ENCODE results near the gene ZNF668. TPM values are rescaled to one million over a fixed set of nuclear protein-coding genes. Genes with fewer than 3 reads are reported as not detected.

The ZNF668 gene
- total and polyA plus RNA-seq, 2 of the 13 experiments (the other 11 are each of a cell fraction or from before 2014, with no cell fraction given): 3.8 to 9.8 TPM

DNA sequence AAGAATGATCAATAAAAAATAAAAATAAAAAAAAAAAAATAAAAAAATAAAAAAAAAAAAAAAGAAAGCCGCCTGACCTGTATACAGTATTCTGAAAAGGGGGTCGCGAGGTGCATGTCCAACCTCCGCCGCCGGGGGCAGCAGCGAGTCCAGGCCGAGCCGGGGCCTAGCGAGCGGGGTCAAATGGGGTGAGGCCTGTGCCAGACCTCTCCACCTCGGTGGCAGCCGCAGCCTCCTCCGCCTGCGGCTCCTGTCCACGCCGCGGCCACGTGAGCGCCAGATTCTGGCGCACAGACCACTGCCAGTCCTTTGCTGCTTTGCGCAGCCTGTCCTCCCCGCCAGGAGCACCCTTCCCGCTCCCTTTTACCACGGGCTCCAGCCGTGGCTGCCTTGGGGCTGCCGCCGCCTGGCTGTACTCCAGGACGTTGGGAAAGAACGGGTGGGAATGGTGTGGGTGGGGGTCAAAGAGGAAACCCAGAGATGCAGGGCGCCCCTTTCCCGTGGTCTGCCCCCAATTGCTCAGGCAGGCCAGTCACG is 31.7 kb upstream of the ZNF668 start (continued):
- TF ChIP-seq ZBTB8A (CRISPR knock-in tag; IDR thresholded peaks at IDR 0.05; ENCODE audit: borderline replicate concordance, low read depth): no peak
- peak; percentile 74; the same call in 1 of the 2 replicates for TF ChIP-seq ZNF256 (CRISPR knock-in tag; conservative IDR thresholded peaks at IDR 0.05)
- TF ChIP-seq ZNF501 (CRISPR knock-in tag; IDR thresholded peaks at IDR 0.05): peak; percentile 84
- TF ChIP-seq ZNF839 (CRISPR knock-in tag; IDR thresholded peaks at IDR 0.05; ENCODE audit: borderline replicate concordance): peak; percentile 89; the same call in 1 of the 2 replicates
- peak; percentile 97 for TF ChIP-seq ZSCAN12 (CRISPR knock-in tag; IDR thresholded peaks at IDR 0.05)
- TF ChIP-seq SRY (CRISPR knock-in tag; IDR thresholded peaks at IDR 0.05): peak; percentile 98
- TF ChIP-seq ZNF432 (CRISPR knock-in tag; IDR thresholded peaks at IDR 0.05; ENCODE audit: borderline replicate concordance): no peak
- TF ChIP-seq PAX8 (CRISPR knock-in tag; IDR thresholded peaks at IDR 0.05; ENCODE audit: borderline replicate concordance): peak; percentile 64; the same call in 1 of the 2 replicates
- no peak for TF ChIP-seq FOXP1 (IDR thresholded peaks at IDR 0.05)
- no peak; the same call in 1 of the 2 replicates for TF ChIP-seq FOXP1 (CRISPR knock-in tag; IDR thresholded peaks at IDR 0.05)
- peak; percentile 40; the same call in 1 of the 2 replicates for TF ChIP-seq ATAD3A (CRISPR knock-in tag; IDR thresholded peaks at IDR 0.05)
- TF ChIP-seq, protein P1, sequence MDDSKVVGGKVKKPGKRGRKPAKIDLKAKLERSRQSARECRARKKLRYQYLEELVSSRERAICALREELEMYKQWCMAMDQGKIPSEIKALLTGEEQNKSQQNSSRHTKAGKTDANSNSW (CRISPR knock-in tag; IDR thresholded peaks at IDR 0.05; ENCODE audit: borderline replicate concordance): peak; percentile 68; the same call in 1 of the 2 replicates
- TF ChIP-seq GABPA (IDR thresholded peaks at IDR 0.05; ENCODE audit: low read depth, low read length): no peak
- TF ChIP-seq GABPA (CRISPR knock-in tag; IDR thresholded peaks at IDR 0.05; ENCODE audit: low read depth): peak; percentile 63
- no peak for TF ChIP-seq ZNF550 (CRISPR knock-in tag; IDR thresholded peaks at IDR 0.05; ENCODE audit: borderline replicate concordance)
- TF ChIP-seq PCBP2 (optimal IDR thresholded peaks at IDR 0.05; ENCODE audit: low read depth, low read length, poor library complexity, severe bottlenecking): no peak
- TF ChIP-seq GABPB1 (CRISPR knock-in tag; IDR thresholded peaks at IDR 0.05): peak; percentile 89
- TF ChIP-seq TCF7L2 (IDR thresholded peaks at IDR 0.05; ENCODE audit: low read depth, low read length): no peak
- TF ChIP-seq, protein P2, sequence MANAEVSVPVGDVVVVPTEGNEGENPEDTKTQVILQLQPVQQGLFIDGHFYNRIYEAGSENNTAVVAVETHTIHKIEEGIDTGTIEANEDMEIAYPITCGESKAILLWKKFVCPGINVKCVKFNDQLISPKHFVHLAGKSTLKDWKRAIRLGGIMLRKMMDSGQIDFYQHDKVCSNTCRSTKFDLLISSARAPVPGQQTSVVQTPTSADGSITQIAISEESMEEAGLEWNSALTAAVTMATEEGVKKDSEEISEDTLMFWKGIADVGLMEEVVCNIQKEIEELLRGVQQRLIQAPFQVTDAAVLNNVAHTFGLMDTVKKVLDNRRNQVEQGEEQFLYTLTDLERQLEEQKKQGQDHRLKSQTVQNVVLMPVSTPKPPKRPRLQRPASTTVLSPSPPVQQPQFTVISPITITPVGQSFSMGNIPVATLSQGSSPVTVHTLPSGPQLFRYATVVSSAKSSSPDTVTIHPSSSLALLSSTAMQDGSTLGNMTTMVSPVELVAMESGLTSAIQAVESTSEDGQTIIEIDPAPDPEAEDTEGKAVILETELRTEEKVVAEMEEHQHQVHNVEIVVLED (CRISPR knock-in tag; IDR thresholded peaks at IDR 0.05; ENCODE audit: borderline replicate concordance): peak; percentile 73; the same call in 1 of the 2 replicates
- peak; percentile 71 for TF ChIP-seq SRSF1 (optimal IDR thresholded peaks at IDR 0.05; ENCODE audit: low read depth, low read length)
- peak; percentile 64; the same call in 1 of the 2 replicates for TF ChIP-seq GATA4 (IDR thresholded peaks at IDR 0.05; ENCODE audit: borderline replicate concordance, low read depth)
- TF ChIP-seq ESRRA (CRISPR knock-in tag; IDR thresholded peaks at IDR 0.05; ENCODE audit: low read depth): peak; percentile 92
- TF ChIP-seq ZNF891 (CRISPR knock-in tag; IDR thresholded peaks at IDR 0.05): peak; percentile 86
- TF ChIP-seq, protein P3, sequence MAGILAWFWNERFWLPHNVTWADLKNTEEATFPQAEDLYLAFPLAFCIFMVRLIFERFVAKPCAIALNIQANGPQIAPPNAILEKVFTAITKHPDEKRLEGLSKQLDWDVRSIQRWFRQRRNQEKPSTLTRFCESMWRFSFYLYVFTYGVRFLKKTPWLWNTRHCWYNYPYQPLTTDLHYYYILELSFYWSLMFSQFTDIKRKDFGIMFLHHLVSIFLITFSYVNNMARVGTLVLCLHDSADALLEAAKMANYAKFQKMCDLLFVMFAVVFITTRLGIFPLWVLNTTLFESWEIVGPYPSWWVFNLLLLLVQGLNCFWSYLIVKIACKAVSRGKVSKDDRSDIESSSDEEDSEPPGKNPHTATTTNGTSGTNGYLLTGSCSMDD (CRISPR knock-in tag; IDR thresholded peaks at IDR 0.05): peak; percentile 92; the same call in 1 of the 2 replicates
- TF ChIP-seq ZNF792 (CRISPR knock-in tag; IDR thresholded peaks at IDR 0.05): peak; percentile 98
- peak; percentile 96 for TF ChIP-seq ZNF678 (CRISPR knock-in tag; IDR thresholded peaks at IDR 0.05)
- peak; percentile 55 to 90; a peak in 3 of 4 replicates for TF ChIP-seq EP300 (IDR thresholded peaks at IDR 0.05; ENCODE audit: low read depth in 2 of 2, low read length in 2 of 2)
- TF ChIP-seq EP300 (CRISPR knock-in tag; IDR thresholded peaks at IDR 0.05; ENCODE audit: borderline replicate concordance): peak; percentile 97
- peak; percentile 54; the same call in 1 of the 2 replicates for TF ChIP-seq SP140L (CRISPR knock-in tag; IDR thresholded peaks at IDR 0.05; ENCODE audit: borderline replicate concordance)
- TF ChIP-seq HNRNPH1 (optimal IDR thresholded peaks at IDR 0.05; ENCODE audit: low read depth, low read length): no peak
- TF ChIP-seq RAD51 (IDR thresholded peaks at IDR 0.05; ENCODE audit: borderline replicate concordance): no peak

Measured in HepG2 (cell line).